CD4-positive, alpha-beta T cell treated with Interleukin-15 for 1 hour (primary cell): Measurements from ENCODE around the gene RWDD4.
A peak's percentile ranks its signal among the peaks of the same experiment; 100 is the strongest.

Experiments used
- DNase-seq: peaks from one replicate; pipeline ENCODE4 v3.0.0-alpha.2; 2020

RWDD4 gene

GRCh38 chr4:183659029-183659871 is at the start of gene RWDD4, which contains the start of gene TRAPPC11:
Gene RWDD4, minus strand, starts transcription at chr4:183659185. Its CDS starts 233 bp downstream, at chr4:183658952.
Gene TRAPPC11, plus strand, starts transcription at chr4:183659293. Its CDS starts 4,575 bp downstream, at chr4:183663868.
- DNase-seq = peak; percentile 96

GRCh38 chr4:183702492-183702891 is 43.5 kb upstream of the RWDD4 start:
- DNase-seq = no peak

GRCh38 chr4:183700407-183700806 is 41.4 kb upstream of the RWDD4 start:
- DNase-seq = no peak

- DNase-seq = no peak
These were observed 39.9 kb upstream of the RWDD4 start for GRCh38 chr4:183698909-183699308.

- no peak for DNase-seq
These were observed 32.9 kb upstream of the RWDD4 start for GRCh38 chr4:183691897-183692296.

- no peak for DNase-seq
These were observed 32.0 kb upstream of the RWDD4 start for GRCh38 chr4:183691006-183691405.

GRCh38 chr4:183688216-183688615 is 29.2 kb upstream of the RWDD4 start:
- DNase-seq = no peak

GRCh38 chr4:183686461-183686860 is 27.5 kb upstream of the RWDD4 start:
- no peak for DNase-seq

GRCh38 chr4:183681119-183681518 is 22.1 kb upstream of the RWDD4 start:
- DNase-seq = no peak

- DNase-seq = no peak
These were observed 16.6 kb upstream of the RWDD4 start for GRCh38 chr4:183675625-183676024.

- no peak for DNase-seq
These were observed 15.2 kb upstream of the RWDD4 start for GRCh38 chr4:183674153-183674552.

GRCh38 chr4:183670960-183671555 is 12.1 kb upstream of the RWDD4 start:
- DNase-seq = no peak

GRCh38 chr4:183670251-183670650 is 11.3 kb upstream of the RWDD4 start:
- DNase-seq = no peak

GRCh38 chr4:183666088-183666487 is 7.1 kb upstream of the RWDD4 start:
- DNase-seq = no peak

GRCh38 chr4:183659872-183660242 is 872 bp upstream of the RWDD4 start:
- no peak for DNase-seq

- peak; percentile 17 for DNase-seq
These were observed 490 bp downstream of the RWDD4 start for GRCh38 chr4:183658362-183659028.

GRCh38 chr4:183657564-183657963 is 1.4 kb downstream of the RWDD4 start:
- no peak for DNase-seq

GRCh38 chr4:183645326-183645725 is 13.7 kb downstream of the RWDD4 start:
- DNase-seq = no peak

- no peak for DNase-seq
These were observed 19.7 kb downstream of the RWDD4 start for GRCh38 chr4:183639291-183639690.

- no peak for DNase-seq
These were observed 20.5 kb downstream of the RWDD4 start for GRCh38 chr4:183638436-183638835.

GRCh38 chr4:183637461-183637860 is 21.5 kb downstream of the RWDD4 start:
- DNase-seq = no peak

- no peak for DNase-seq
These were observed 22.1 kb downstream of the RWDD4 start for GRCh38 chr4:183636923-183637322.

- no peak for DNase-seq
These were observed 22.5 kb downstream of the RWDD4 start for GRCh38 chr4:183636503-183636902.

GRCh38 chr4:183635741-183636140 is 23.2 kb downstream of the RWDD4 start:
- no peak for DNase-seq
